Trophoblast cell (in vitro differentiated cells and primary cell): ENCODE measurements around the gene URI1.

ENCODE experiments used
- DNase-seq, 2 donors: peaks; one replicate each; pipeline ENCODE4 v3.0.0-alpha.2; 2016
- H2AFZ ChIP-seq: 2 replicates; pipeline ENCODE4 v1.6.1; 2013; ENCODE audit warnings: low read length, moderate library complexity, mild to moderate bottlenecking; ENCODE audit not compliant: insufficient read depth, poor library complexity
- H2AK5ac ChIP-seq: 2 replicates; pipeline ENCODE4 v1.6.1; 2013; ENCODE audit warnings: mild to moderate bottlenecking, low read length
- H2BK120ac ChIP-seq: 2 replicates; pipeline ENCODE4 v1.6.1; 2013; ENCODE audit warnings: low read length, mild to moderate bottlenecking, moderate library complexity; ENCODE audit not compliant: insufficient read depth, poor library complexity
- H2BK12ac ChIP-seq: 2 replicates; pipeline ENCODE4 v1.6.1; 2013; ENCODE audit warnings: mild to moderate bottlenecking, low read length, moderate library complexity
- H2BK5ac ChIP-seq: 2 replicates; pipeline ENCODE4 v1.6.1; 2013; ENCODE audit warnings: low read length, low read depth, moderate library complexity, mild to moderate bottlenecking; ENCODE audit not compliant: poor library complexity
- H3K14ac ChIP-seq: 2 replicates; pipeline ENCODE4 v1.6.1; 2013; ENCODE audit warnings: mild to moderate bottlenecking, low read length
- H3K18ac ChIP-seq: 2 replicates; pipeline ENCODE4 v1.6.1; 2013; ENCODE audit warnings: mild to moderate bottlenecking, low read length
- H3K23ac ChIP-seq: 2 replicates; pipeline ENCODE4 v1.6.1; 2013; ENCODE audit warnings: low read length
- H3K27ac ChIP-seq: 2 replicates; pipeline ENCODE4 v1.5.1; 2013; ENCODE audit warnings: low read depth, mild to moderate bottlenecking, inconsistent platforms, low read length, moderate library complexity
- H3K27me3 ChIP-seq: 2 replicates; pipeline ENCODE4 v1.6.1; 2013; ENCODE audit warnings: inconsistent platforms, mild to moderate bottlenecking, low read length, moderate library complexity; ENCODE audit not compliant: insufficient read depth
- H3K36me3 ChIP-seq, 2 experiments: 1 replicate in 1 of 2; 2 replicates in 1 of 2; pipeline ENCODE4 v1.6.1; 2013; ENCODE audit warnings: low read length in 2 of 2, mild to moderate bottlenecking in 2 of 2, moderate library complexity in 1 of 2; ENCODE audit not compliant: insufficient read depth in 2 of 2, control insufficient read depth in 1 of 2
- H3K4ac ChIP-seq: 2 replicates; pipeline ENCODE4 v1.6.1; 2013; ENCODE audit warnings: low read depth, mild to moderate bottlenecking, low read length, moderate library complexity
- H3K4me1 ChIP-seq, 2 experiments: 1 replicate in 1 of 2; 2 replicates in 1 of 2; pipeline ENCODE4 v1.6.1; 2013; ENCODE audit warnings: low read length in 2 of 2, mild to moderate bottlenecking in 2 of 2, moderate library complexity in 1 of 2; ENCODE audit not compliant: insufficient read depth in 2 of 2, control insufficient read depth in 1 of 2
- H3K4me2 ChIP-seq: 2 replicates; pipeline ENCODE4 v1.6.1; 2013; ENCODE audit warnings: inconsistent platforms, mild to moderate bottlenecking, low read length, moderate library complexity
- H3K4me3 ChIP-seq: 2 replicates; pipeline ENCODE4 v1.5.1; 2013; ENCODE audit warnings: mild to moderate bottlenecking, low read depth, low read length, inconsistent platforms
- H3K79me1 ChIP-seq: one replicate; pipeline ENCODE4 v1.6.1; 2013; ENCODE audit warnings: low read length
- H3K79me2 ChIP-seq: 2 replicates; pipeline ENCODE4 v1.6.1; 2013; ENCODE audit warnings: low read length, mild to moderate bottlenecking; ENCODE audit not compliant: control insufficient read depth, insufficient read depth, poor library complexity
- H3K9ac ChIP-seq: 2 replicates; pipeline ENCODE4 v1.6.1; 2013; ENCODE audit warnings: mild to moderate bottlenecking, low read length
- H3K9me3 ChIP-seq: 2 replicates; pipeline ENCODE4 v1.6.1; 2013; ENCODE audit warnings: low read depth, mild to moderate bottlenecking, control low read depth, inconsistent platforms, low read length; ENCODE audit not compliant: insufficient read depth
- H4K12ac ChIP-seq: 2 replicates; pipeline ENCODE4 v1.6.1; 2013; ENCODE audit warnings: low read depth, mild to moderate bottlenecking, low read length, moderate library complexity
- H4K8ac ChIP-seq: 2 replicates; pipeline ENCODE4 v1.6.1; 2013; ENCODE audit warnings: low read depth, mild to moderate bottlenecking, low read length, moderate library complexity
- H4K91ac ChIP-seq: one replicate; pipeline ENCODE4 v1.6.1; 2013; ENCODE audit warnings: low read depth, mild to moderate bottlenecking, low read length, moderate library complexity
- WGBS: extraction: QIAGEN DNeasy Blood & Tissue Kit; methylation state at CpG from one replicate; pipeline ENCODE4 v1.1.7; 2013; ENCODE audit warnings: missing lambda C conversion rate; ENCODE audit not compliant: insufficient read length, insufficient coverage; ENCODE audit errors: extremely low coverage; 5-methylcytosine and 5-hydroxymethylcytosine counted together

The URI1 gene

DNA sequence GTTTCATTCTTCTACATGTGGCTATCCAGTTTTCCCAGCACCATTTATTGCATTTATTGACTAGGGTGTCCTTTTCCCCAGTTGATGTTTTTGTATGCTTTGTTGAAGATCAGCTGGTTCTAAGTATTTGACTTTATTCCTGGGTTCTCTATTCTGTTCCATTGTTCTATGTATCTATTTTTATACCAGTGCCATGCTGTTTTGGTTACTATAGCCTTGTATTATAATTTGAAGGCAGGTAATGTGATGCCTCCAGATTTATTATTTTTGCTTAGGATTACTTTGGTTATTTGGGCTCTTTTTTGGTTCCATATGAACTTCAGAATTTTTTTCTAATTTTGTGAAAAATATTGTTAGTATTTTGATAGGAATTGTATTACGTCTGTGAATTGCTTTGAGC lies 80.6 kb downstream of the URI1 start:
- Histone ChIP-seq H3K4me2 (no peak overlapping the region), H3K9me3 (no peaks in the 10 kb centered on the region), H3K14ac (no peak overlapping the region), H3K79me2 (no peaks in the 10 kb centered on the region), H3K4me1 (no peaks in the 10 kb centered on the region), H3K18ac (no peak overlapping the region), H4K12ac (no peak overlapping the region), H4K91ac (no peak overlapping the region), H3K23ac (no peak overlapping the region), H2BK12ac (no peak overlapping the region), H2AK5ac (no peak overlapping the region), H3K27me3 (no peaks in the 10 kb centered on the region), H3K4me3 (no peak overlapping the region), H3K9ac (no peak overlapping the region), H3K4ac (no peak overlapping the region), H3K36me3 (peaks cover 0 to 7% of the 10 kb centered on the region in 2 experiments), H2BK120ac (no peak overlapping the region), H4K8ac (no peak overlapping the region), H3K79me1 (no peaks in the 10 kb centered on the region), H3K27ac (no peak overlapping the region), H2BK5ac (no peak overlapping the region), H2AFZ (no peak overlapping the region)
- DNase-seq, result no peak
- no CpG with 5 or more reads among the region's 1 CpG for WGBS

DNA sequence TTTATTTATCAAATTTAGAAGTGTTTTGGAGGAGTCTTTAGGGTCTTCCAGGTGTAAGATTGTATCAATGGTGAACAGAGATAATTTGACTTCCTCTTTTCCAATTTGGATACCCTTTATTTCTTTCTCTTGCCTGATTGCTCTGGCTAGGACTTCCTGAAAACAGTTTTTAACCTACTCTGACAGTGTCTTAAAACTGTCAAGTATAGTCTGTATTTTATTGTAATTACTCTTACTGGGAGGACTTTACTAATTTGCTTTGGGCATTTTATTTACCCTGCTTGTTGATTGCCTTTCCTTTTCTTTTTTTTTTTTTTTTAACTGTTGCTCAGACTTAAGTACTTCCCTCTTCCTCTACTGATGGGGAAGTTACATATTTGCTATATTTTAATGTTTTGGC lies 81.3 kb downstream of the URI1 start:
- H3K27me3 ChIP-seq, result no peaks in the 10 kb centered on the region
- H3K36me3 ChIP-seq, result peaks cover 0 to 7% of the 10 kb centered on the region in 2 experiments
- no peaks in the 10 kb centered on the region for H3K9me3 ChIP-seq
- no peak overlapping the region for H3K4ac ChIP-seq
- DNase-seq, result no peak
- no peak overlapping the region for H4K91ac ChIP-seq
- H2BK5ac ChIP-seq, result no peak overlapping the region
- no peak overlapping the region for H3K4me2 ChIP-seq
- no peak overlapping the region for H3K4me3 ChIP-seq
- H2AFZ ChIP-seq, result no peak overlapping the region
- H3K79me2 ChIP-seq, result no peaks in the 10 kb centered on the region
- no peak overlapping the region for H3K27ac ChIP-seq
- no peak overlapping the region for H4K12ac ChIP-seq
- H2BK12ac ChIP-seq, result no peak overlapping the region
- H3K23ac ChIP-seq, result no peak overlapping the region
- H3K79me1 ChIP-seq, result no peaks in the 10 kb centered on the region
- H2AK5ac ChIP-seq, result no peak overlapping the region
- H3K14ac ChIP-seq, result no peak overlapping the region
- H3K18ac ChIP-seq, result no peak overlapping the region
- no peak overlapping the region for H3K9ac ChIP-seq
- no peak overlapping the region for H4K8ac ChIP-seq
- no peak overlapping the region for H2BK120ac ChIP-seq
- no peaks in the 10 kb centered on the region for H3K4me1 ChIP-seq

DNA sequence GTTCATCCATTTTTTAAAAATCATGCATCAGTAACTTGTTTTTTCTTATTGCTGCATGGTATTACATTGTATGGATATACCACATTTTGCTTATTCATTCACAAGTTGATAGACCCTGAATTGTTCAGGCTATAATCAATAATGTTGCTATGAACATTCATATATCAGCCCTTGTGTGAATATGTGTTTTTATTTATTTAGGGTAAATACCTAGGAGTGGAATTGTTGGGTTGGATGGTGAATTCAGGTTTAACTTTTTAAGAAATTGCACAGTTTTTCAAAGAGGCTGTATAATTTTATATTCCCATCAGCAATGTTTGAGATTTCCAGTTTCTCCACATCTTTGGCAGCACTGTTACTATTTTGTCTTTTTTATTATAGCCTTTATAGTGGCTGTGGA lies 82.1 kb downstream of the URI1 start:
- H2BK120ac ChIP-seq, result no peak overlapping the region
- no peaks in the 10 kb centered on the region for H3K79me2 ChIP-seq
- no peaks in the 10 kb centered on the region for H3K27me3 ChIP-seq
- H3K9ac ChIP-seq, result no peak overlapping the region
- no peak overlapping the region for H2BK5ac ChIP-seq
- no peak overlapping the region for H4K91ac ChIP-seq
- H3K36me3 ChIP-seq, result peaks cover 0 to 3% of the 10 kb centered on the region in 2 experiments
- no peak for DNase-seq
- H2AFZ ChIP-seq, result no peak overlapping the region
- H3K4me1 ChIP-seq, result no peaks in the 10 kb centered on the region
- H3K4me2 ChIP-seq, result no peak overlapping the region
- H4K12ac ChIP-seq, result no peak overlapping the region
- H3K4me3 ChIP-seq, result no peak overlapping the region
- no peak overlapping the region for H3K14ac ChIP-seq
- no peak overlapping the region for H3K18ac ChIP-seq
- H3K27ac ChIP-seq, result no peak overlapping the region
- no peak overlapping the region for H2AK5ac ChIP-seq
- H4K8ac ChIP-seq, result no peak overlapping the region
- H3K79me1 ChIP-seq, result no peaks in the 10 kb centered on the region
- no peak overlapping the region for H3K4ac ChIP-seq
- no peak overlapping the region for H2BK12ac ChIP-seq
- no peak overlapping the region for H3K23ac ChIP-seq
- H3K9me3 ChIP-seq, result no peaks in the 10 kb centered on the region

GRCh38 chr19:30026933-30027332 lies 84.9 kb downstream of the URI1 start:
- Histone ChIP-seq H4K8ac (no peak overlapping the region), H3K23ac (no peak overlapping the region), H3K9ac (no peak overlapping the region), H3K4me1 (no peaks in the 10 kb centered on the region), H3K4me3 (no peak overlapping the region), H3K4ac (no peak overlapping the region), H2BK5ac (no peak overlapping the region), H2AFZ (no peak overlapping the region), H3K27me3 (no peaks in the 10 kb centered on the region), H4K12ac (no peak overlapping the region), H3K27ac (no peak overlapping the region), H3K4me2 (no peak overlapping the region), H3K18ac (no peak overlapping the region), H2BK12ac (no peak overlapping the region), H2AK5ac (no peak overlapping the region), H3K14ac (no peak overlapping the region), H3K9me3 (no peaks in the 10 kb centered on the region), H3K36me3 (no peaks in the 10 kb centered on the region), H3K79me1 (no peaks in the 10 kb centered on the region), H3K79me2 (no peaks in the 10 kb centered on the region), H2BK120ac (no peak overlapping the region), H4K91ac (no peak overlapping the region)
- no CpG with 5 or more reads among the region's 1 CpG for WGBS
- no peak for DNase-seq
